AG04450 (cell line): ENCODE results near the gene STAM. TPM values are rescaled to one million over a fixed set of nuclear protein-coding genes. Genes with fewer than 3 reads are reported as not detected.
A peak's percentile ranks its signal among the peaks of the same experiment; 100 is the strongest.
"Not testable (repeated sequence)": the region's sequence is repeated elsewhere in the genome, so short reads cannot be mapped to it uniquely, and the experiment has no call there.

Source experiments
- CTCF ChIA-PET: fragments of 300-600, 350-600 bp; formaldehyde crosslinking; extraction: SDS; loops from one replicate; lab custom pipeline; 2022; ENCODE audit warnings: antibody characterized with exemption, inconsistent platforms; lab: Charles Lee
- POLR2A ChIA-PET: fragments of 350-600 bp; formaldehyde crosslinking; extraction: SDS; loops from one replicate; lab custom pipeline; 2021; ENCODE audit warnings: antibody characterized with exemption, inconsistent platforms; lab: Yijun Ruan, JAX
- DNase-seq: peaks from one replicate; pipeline ENCODE4 v3.0.0-alpha.2; 2011; ENCODE audit warnings: low read depth, low spot score
- H3K27ac ChIP-seq: one replicate; pipeline ENCODE4 v1.5.1; 2012; ENCODE audit warnings: low read depth, low read length, control low read depth
- H3K27me3 ChIP-seq: one replicate; pipeline ENCODE4 v1.6.0; 2012; ENCODE audit warnings: low read length; ENCODE audit not compliant: control insufficient read depth, insufficient read depth
- H3K4me3 ChIP-seq: 2 replicates; pipeline ENCODE4 v1.5.1; 2011; ENCODE audit warnings: mild to moderate bottlenecking, low read depth, low read length, control low read depth
- H3K9me3 ChIP-seq: 2 replicates; pipeline ENCODE4 v1.5.1; 2012; ENCODE audit warnings: low read length; ENCODE audit not compliant: control insufficient read depth, insufficient read depth
- polyA plus RNA-seq: library from polyadenylated mRNA; depleted of rRNA; stranded (reverse); fragments of >200 nt; gene quantifications from 2 replicates; pipeline ENCODE4 v1.2.3, GENCODE V29; 2011
- TF ChIP-seq, protein P1 (sequence below): IDR thresholded peaks from 2 replicates; pipeline ENCODE4 v1.5.1; 2011; ENCODE audit warnings: low read depth, low read length, control low read depth, inconsistent platforms

The STAM gene
- polyA plus RNA-seq, 1 experiment = 43.6 TPM

- CTCF ChIA-PET = interaction anchor here (0.6 to 2.1 kb wide), 10 partner anchors 9 to 621 kb away, joined by 3 to 13 read pairs (median 3); no protein-coding TSS in a partner anchor
- DNase-seq = peak; percentile 8
- H3K27ac ChIP-seq = peak within 1 kb of the TSS; percentile 31
- H3K9me3 ChIP-seq = no peaks in the 10 kb centered on the region; the same call in 1 of the 2 replicates
- H3K27me3 ChIP-seq = no peaks in the 10 kb centered on the region
- peak within 1 kb of the TSS; percentile 79 for H3K4me3 ChIP-seq
- TF ChIP-seq, protein P1, sequence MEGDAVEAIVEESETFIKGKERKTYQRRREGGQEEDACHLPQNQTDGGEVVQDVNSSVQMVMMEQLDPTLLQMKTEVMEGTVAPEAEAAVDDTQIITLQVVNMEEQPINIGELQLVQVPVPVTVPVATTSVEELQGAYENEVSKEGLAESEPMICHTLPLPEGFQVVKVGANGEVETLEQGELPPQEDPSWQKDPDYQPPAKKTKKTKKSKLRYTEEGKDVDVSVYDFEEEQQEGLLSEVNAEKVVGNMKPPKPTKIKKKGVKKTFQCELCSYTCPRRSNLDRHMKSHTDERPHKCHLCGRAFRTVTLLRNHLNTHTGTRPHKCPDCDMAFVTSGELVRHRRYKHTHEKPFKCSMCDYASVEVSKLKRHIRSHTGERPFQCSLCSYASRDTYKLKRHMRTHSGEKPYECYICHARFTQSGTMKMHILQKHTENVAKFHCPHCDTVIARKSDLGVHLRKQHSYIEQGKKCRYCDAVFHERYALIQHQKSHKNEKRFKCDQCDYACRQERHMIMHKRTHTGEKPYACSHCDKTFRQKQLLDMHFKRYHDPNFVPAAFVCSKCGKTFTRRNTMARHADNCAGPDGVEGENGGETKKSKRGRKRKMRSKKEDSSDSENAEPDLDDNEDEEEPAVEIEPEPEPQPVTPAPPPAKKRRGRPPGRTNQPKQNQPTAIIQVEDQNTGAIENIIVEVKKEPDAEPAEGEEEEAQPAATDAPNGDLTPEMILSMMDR = peak; percentile 37; the same call in 1 of the 2 replicates
- POLR2A ChIA-PET = interaction anchor here (0.9 to 2.3 kb wide), 3 partner anchors 26 to 56 kb away, joined by 3 to 30 read pairs (median 7); partner anchors contain the start of gene STAM
Measured at GRCh38 chr10:17617031-17617911, 26.7 kb upstream of the STAM start, which contains the start of gene HACD1. TSS of gene HACD1 (minus strand) at chr10:17617374. CDS start at chr10:17617339, 35 bp downstream.

- no peak for DNase-seq
- no peak overlapping the region for H3K4me3 ChIP-seq
- H3K27ac ChIP-seq = no peak overlapping the region
- POLR2A ChIA-PET = interaction anchor here (0.6 kb wide), 1 partner anchor 183 kb away, joined by 5 read pairs; no protein-coding TSS in a partner anchor
- H3K9me3 ChIP-seq = no peaks in the 10 kb centered on the region
- CTCF ChIA-PET = interaction anchor here (1.3 kb wide), 1 partner anchor 115 kb away, joined by 3 read pairs; no protein-coding TSS in a partner anchor
- H3K27me3 ChIP-seq = peaks cover 7% of the 10 kb centered on the region
- TF ChIP-seq, protein P1 = no peak
Measured at GRCh38 chr10:17622061-17622460, 21.9 kb upstream of the STAM start.

- TF ChIP-seq, protein P1 = no peak
- POLR2A ChIA-PET = no interaction called here
- Histone ChIP-seq H3K4me3 (no peak overlapping the region), H3K27ac (no peak overlapping the region), H3K27me3 (peaks cover 7% of the 10 kb centered on the region), H3K9me3 (peaks cover 4% of the 10 kb centered on the region; the same call in 1 of the 2 replicates)
- CTCF ChIA-PET = no interaction called here
- no peak for DNase-seq
Measured at GRCh38 chr10:17624996-17625395, 19.0 kb upstream of the STAM start.

DNA sequence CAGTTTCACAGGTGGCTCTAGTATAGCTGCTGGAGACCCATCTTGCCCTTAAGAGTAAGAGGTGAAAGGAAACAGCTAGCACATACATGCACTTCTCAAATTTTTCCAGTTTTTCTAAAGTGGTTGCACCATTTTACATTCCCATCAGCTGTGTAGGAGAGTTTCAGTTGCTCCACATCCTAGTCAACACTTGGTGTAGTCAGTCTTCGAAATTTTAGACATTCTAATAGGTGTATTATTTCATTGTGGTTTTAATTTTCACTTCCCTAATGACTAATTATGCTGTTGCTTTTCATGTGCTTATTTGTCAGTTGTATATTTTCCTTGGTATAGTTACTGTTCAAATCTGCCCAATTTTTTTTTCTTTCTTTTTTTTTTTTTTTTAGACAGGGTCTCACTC, 17.3 kb upstream of the STAM start:
- TF ChIP-seq, protein P1 = no peak
- POLR2A ChIA-PET = no interaction called here
- CTCF ChIA-PET = interaction anchor here (0.6 kb wide), 2 partner anchors 12 to 221 kb away, joined by 3 to 4 read pairs; no protein-coding TSS in a partner anchor
- Histone ChIP-seq H3K9me3 (peaks cover 5% of the 10 kb centered on the region; the same call in 1 of the 2 replicates), H3K27ac (no peak overlapping the region), H3K4me3 (no peak overlapping the region), H3K27me3 (peaks cover 7% of the 10 kb centered on the region)
- no peak for DNase-seq

- H3K9me3 ChIP-seq, CTCF ChIA-PET, H3K27me3 ChIP-seq, H3K4me3 ChIP-seq, POLR2A ChIA-PET, DNase-seq, H3K27ac ChIP-seq: not testable (repeated sequence)
Measured at GRCh38 chr10:17632590-17632989, 11.4 kb upstream of the STAM start.
